Fibroblast of mammary gland (primary cell): Measurements from ENCODE around the gene IGFBP4.
"Not testable (repeated sequence)": the region's sequence is repeated elsewhere in the genome, so short reads cannot be mapped to it uniquely, and the experiment has no call there.

Experiments used
- DNase-seq: peaks from one replicate; pipeline ENCODE4 v3.0.0-alpha.2; 2010; ENCODE audit warnings: low read depth
- H3K4me3 ChIP-seq: 2 replicates; pipeline ENCODE4 v1.5.1; 2011; ENCODE audit warnings: low read depth, mild to moderate bottlenecking, low read length, moderate library complexity; ENCODE audit not compliant: control insufficient read depth
- TF ChIP-seq, protein P1 (sequence below): conservative IDR thresholded peaks from 2 replicates; pipeline ENCODE4 v1.5.1; 2011; ENCODE audit warnings: low read depth, low read length, inconsistent platforms; ENCODE audit not compliant: control insufficient read depth, insufficient read depth

IGFBP4 gene

DNA sequence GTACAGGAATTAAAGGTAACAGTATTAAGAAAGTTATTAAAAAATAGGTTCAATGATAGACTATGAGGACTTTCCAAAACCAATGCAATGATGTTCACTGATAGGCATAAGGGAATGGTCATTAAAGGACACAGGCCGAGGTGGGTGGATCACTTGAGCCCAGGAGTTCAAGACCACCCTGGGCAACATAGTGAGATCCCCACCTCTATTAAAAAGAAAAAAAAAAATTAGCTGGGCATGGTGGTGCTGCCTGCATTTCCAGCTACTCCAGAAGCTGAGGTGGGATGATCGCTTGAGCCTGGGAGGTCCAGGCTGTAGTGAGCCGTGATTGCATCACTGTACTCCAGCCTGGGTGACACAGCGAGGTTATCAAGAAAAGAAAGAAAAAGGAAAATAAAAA lies 31.4 kb upstream of the IGFBP4 start:
- no peak overlapping the region for H3K4me3 ChIP-seq
- DNase-seq, result no peak
- TF ChIP-seq, protein P1, sequence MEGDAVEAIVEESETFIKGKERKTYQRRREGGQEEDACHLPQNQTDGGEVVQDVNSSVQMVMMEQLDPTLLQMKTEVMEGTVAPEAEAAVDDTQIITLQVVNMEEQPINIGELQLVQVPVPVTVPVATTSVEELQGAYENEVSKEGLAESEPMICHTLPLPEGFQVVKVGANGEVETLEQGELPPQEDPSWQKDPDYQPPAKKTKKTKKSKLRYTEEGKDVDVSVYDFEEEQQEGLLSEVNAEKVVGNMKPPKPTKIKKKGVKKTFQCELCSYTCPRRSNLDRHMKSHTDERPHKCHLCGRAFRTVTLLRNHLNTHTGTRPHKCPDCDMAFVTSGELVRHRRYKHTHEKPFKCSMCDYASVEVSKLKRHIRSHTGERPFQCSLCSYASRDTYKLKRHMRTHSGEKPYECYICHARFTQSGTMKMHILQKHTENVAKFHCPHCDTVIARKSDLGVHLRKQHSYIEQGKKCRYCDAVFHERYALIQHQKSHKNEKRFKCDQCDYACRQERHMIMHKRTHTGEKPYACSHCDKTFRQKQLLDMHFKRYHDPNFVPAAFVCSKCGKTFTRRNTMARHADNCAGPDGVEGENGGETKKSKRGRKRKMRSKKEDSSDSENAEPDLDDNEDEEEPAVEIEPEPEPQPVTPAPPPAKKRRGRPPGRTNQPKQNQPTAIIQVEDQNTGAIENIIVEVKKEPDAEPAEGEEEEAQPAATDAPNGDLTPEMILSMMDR, result no peak

DNA sequence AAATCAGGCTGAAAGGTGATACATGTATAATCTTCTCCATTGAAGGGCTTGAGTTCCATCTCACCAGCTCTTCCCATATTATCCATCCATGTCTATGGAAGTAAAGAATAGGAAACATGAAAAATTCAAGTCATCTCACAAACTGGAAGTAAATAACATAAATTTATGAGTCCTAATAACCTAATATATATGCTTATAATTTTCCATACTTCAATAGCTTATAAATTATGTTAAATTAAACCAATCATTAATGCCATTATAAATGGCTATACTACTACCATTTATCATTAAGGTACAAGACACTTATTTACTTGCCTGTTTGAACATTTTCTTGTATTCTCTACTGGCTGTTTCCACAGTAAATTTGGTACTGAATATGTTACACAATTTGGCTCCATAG lies 30.4 kb upstream of the IGFBP4 start:
- no peak for DNase-seq
- TF ChIP-seq, protein P1, result no peak
- H3K4me3 ChIP-seq, result no peak overlapping the region

DNA sequence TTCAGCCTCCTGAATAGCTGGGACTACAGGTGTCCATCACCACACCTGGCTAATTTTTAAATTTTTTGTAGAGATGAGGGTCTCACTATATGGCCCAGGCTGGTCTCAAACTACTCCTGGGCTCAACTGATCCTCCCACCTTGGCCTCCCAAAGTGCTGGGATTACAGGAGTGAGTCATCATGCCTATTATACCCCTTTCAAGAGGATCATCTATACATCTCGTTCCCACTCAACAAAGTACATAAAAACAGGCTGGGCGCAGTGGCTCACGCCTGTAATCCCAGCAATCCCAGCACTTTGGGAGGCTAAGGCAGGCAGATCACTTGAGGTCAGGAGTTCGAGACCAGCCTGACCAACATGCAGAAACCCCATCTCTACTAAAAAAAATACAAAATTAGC lies 28.9 kb upstream of the IGFBP4 start:
- not testable (repeated sequence) for H3K4me3 ChIP-seq, DNase-seq

DNA sequence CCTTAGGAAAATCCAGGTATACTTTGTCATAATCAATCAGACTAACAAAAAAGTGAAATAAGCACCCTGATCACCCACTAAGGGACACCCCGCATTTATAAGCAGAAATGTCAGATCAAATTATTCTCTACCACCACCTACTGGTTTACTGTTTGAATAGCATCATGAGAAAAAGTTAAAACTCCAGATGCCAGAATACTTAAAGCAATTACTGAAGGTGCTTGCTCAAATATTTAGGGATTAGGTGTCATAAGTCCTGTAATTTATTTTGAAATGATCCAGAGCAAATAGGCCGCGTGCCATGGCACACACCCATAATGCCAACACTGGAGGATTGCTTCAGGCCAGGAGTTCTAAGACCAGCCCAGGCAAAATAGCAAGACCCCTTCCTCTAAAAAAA lies 27.9 kb upstream of the IGFBP4 start:
- H3K4me3 ChIP-seq, result peak overlapping the region; percentile 98
- TF ChIP-seq, protein P1, result peak; percentile 69
- peak; percentile 68 for DNase-seq

DNA sequence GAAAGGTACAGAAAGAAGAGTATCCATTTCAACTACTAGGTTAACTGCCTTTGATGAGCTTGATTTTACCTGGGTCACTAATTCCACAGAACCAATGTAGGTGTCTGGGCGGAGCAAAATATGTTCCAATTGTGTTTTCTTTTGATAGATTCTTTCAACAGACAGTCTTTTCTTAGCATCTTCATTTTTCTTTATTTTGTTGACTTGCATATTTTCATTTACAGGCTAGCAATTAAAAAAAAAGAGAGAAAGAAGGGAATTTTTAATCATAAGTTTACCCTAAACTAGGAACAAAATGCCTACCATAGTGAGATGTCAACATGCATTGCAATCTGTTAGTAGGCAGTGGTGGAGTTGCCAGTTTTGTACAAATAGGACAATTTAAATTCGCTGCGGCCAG lies 26.6 kb upstream of the IGFBP4 start:
- peak overlapping the region; percentile 98 for H3K4me3 ChIP-seq
- no peak for DNase-seq
- TF ChIP-seq, protein P1, result no peak

DNA sequence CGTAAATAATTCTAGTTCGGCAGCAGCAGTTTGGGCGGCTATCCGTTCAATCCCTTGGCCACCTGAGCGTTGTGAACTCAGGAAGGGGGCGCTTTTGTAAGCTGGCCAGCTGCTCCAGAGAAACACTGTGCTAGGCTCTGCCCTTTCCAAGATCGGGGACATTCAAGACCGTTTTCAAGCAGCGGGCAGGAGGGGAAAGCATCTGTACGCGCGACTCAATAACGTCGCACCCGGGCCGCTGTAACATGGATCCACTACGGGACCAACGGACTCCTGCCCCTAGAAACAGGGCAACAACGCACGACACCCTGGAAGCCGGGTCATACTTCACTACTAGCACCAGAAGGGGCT lies 26.0 kb upstream of the IGFBP4 start:
- TF ChIP-seq, protein P1, result no peak
- no peak for DNase-seq
- H3K4me3 ChIP-seq, result peak overlapping the region; percentile 98

DNA sequence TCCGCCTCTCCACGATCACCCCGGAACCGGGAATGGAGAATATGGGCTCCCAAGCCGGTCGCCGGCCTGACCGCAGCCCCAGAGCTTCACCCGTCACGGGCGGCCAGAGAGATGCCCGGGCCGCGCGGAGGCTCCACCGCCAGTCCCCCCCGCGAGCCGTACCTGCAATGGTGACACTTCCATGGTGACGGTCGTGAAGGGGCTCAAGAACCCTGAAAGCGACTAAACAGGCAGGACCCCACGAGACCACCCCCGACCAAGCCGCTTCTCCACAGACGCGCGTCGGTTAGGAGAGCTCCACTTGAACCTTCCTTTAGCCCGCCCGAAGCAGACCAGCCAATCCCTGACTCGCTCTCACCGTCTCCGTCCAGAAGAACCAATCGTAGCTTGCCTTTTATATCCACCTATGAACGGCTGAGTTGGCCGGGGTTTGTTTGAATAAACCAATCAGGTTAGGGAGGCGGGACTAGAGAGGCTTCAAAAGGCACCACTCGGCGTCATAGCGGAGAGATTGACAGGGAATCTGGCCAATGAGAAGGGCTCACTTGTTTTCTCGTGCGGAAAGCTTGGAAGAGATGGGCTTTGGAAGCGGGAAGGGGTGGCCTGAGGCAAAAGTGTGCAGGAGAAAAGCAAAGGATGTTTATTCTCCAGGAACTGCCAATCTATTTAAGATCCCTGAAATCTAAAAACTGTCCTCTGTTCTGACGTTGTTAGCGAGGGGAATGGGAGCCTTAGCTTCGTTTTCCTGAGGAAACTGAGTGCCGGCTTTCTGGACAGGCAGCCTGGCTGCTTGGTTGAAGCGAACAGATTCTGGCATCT lies 25.4 kb upstream of the IGFBP4 start, which contains the start of gene TOP2A:
TOP2A (minus strand) TSS at position 288 of the 819 bp plus-strand sequence; CDS start at position 183, 105 bp downstream.
- TF ChIP-seq, protein P1, result no peak
- peak; percentile 100 for DNase-seq
- H3K4me3 ChIP-seq, result peak within 1 kb of the TSS; percentile 98
